T-helper 2 cell treated with Interferon-gamma antibody and Interleukin-4, amounts not matched to agents 100 ng/mL and 5 ng/mL, for 36 hours (primary cell): ENCODE measurements around the gene ZFP36L2. TPM values are rescaled to one million over a fixed set of nuclear protein-coding genes. Genes with fewer than 3 reads are reported as not detected.

ENCODE experiments used
- intact Hi-C: fragments of 100-400 bp; cut with micrococcal nuclease; formaldehyde crosslinking; loops from one replicate; pipeline ENCODE4 v1.15.1; 2023
- total RNA-seq: library from RNA; stranded (reverse); gene quantifications from 2 replicates; pipeline ENCODE4 v1.2.3, GENCODE V29; 2022

ZFP36L2 gene, protein sequence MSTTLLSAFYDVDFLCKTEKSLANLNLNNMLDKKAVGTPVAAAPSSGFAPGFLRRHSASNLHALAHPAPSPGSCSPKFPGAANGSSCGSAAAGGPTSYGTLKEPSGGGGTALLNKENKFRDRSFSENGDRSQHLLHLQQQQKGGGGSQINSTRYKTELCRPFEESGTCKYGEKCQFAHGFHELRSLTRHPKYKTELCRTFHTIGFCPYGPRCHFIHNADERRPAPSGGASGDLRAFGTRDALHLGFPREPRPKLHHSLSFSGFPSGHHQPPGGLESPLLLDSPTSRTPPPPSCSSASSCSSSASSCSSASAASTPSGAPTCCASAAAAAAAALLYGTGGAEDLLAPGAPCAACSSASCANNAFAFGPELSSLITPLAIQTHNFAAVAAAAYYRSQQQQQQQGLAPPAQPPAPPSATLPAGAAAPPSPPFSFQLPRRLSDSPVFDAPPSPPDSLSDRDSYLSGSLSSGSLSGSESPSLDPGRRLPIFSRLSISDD
- total RNA-seq: 133 and 135 TPM in 2 replicates

DNA sequence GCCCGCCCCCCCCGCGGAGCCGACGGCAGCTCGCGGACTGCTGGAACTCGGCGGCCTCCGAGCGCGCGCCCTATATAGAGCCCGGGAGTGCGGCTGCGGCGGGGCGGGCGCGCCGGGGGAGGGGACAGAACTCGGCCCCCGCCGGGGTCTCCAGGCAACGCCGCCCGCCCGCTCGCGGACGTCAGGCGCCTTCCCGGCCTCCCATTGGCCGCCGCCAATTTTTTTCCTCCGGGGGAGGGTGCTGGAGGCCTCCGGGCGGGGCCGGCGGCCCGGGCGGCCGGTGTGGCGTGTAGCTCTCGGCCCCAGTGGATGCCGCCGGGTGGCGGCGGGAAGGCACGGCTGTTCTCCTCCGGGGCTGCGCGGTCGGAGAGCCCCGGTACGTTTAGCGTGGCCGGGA lies at the start of gene ZFP36L2:
Gene ZFP36L2 (minus strand): TSS at position 49 of the 397 bp plus-strand sequence. CDS start 291 bp downstream, outside the sequence.
- intact Hi-C loops: loop anchor here (1.0 to 2.0 kb wide), 6 partner anchors 8 to 416 kb away; partner anchors contain the start of gene THADA

DNA sequence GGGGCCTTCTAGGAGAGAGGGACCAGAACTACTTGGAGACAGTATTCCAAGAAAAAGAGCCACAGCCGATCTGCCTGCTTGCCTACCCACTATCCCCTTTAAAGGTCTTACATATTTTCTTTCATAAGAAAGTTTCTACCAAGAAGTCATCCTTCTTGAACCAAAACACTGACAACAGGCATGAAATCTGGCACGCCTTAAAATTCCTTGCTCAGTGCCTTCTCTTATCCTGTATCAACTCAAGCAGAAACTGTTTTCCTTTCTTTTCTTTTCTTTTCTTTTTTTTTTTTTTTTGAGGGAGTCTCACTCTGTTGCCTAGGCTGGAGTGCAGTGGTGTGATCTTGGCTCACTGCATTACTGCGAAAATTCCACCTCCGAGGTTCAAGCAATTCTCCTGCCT lies 48.3 kb upstream of the ZFP36L2 start:
- intact Hi-C loops: no loop called here

DNA sequence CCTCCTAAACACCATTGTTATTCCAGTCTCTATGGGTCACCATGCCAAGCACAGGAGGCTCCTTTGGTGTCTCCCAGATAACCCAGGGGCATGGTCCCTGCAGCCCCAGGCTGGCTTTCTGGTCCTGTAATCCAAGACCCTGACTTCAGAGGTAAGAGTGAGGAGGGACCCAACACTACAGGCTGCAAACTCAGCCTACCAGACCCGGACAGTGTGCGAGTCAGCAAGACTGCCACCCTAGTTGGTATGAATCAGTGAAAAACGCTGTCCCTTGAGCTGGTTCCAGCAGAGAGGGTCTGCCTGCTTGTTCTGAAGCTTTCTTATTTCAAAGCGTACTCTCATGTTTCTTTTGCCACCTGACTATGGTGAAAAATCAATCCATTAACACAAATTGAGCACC lies 47.6 kb upstream of the ZFP36L2 start:
- intact Hi-C loops: no loop called here

DNA sequence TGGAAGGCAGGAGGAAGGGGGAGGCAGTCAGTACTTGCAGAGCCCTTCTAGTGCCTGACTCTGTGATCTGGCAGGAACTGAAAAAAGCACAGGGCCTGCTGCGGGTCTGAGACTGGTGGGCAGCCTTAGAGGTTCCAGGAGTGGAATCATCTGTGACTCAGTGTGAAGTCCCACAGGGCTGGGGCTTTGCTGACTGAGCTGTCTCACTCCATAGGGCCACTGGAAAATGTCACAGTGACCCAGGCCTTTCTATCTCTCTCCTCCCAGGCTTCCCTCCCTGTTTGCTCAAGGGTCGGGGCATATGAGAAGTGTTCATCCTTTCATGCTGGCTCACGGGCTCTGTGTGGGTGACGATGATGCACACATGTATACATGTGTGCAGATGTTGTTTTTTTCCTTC lies 47.1 kb upstream of the ZFP36L2 start:
- intact Hi-C loops: no loop called here

DNA sequence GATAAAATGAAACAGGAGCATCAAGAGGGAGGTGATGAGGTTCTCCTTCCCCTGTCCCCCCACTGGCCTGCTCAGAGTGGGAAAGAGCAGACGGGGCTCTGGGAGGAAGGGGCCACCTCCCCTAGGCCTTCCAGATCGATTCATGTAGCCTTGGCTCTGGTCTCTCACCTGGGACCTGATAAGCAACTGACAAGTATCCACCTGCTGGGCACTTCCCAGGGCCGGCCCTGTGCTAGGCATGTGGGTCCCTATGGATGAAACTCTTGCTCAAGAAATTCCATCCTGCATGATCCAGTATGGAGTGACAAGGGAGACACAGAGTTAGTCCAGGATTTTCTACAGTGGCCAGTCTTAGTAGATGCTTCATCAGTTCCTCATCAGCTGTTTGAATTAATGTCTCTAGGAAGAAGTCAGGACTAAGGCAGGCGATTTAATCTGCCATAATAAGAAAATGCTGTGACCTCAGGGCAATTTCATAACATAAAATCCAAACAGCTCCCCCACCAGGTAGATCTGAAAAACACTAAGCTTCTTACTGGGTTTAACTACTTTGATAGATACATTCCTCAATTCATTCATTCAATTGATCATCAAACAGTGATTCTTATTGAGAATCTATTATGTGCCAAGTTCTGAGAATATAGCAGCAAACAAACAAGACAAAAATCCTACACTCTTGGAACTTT lies 44.7 kb upstream of the ZFP36L2 start:
- intact Hi-C loops: no loop called here

DNA sequence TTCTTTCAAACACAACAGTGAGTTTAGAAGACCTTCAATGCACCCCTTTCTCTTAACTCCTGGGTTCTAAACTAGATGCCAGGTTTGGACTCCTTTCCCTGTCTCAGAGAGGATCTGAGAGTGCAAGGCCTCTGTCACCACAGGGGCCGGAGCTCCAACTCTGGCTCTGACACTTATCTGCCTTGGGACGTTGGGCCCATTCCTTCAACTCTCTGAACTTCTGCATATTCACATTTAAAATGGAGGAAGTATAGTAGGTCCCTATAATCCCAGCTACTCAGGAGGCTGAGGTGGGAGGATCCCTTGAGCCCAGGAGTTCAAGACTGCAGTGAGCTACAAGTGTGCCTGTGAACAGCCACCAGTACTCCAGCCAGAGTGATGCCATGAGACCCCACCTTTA lies 44.1 kb upstream of the ZFP36L2 start:
- intact Hi-C loops: no loop called here

DNA sequence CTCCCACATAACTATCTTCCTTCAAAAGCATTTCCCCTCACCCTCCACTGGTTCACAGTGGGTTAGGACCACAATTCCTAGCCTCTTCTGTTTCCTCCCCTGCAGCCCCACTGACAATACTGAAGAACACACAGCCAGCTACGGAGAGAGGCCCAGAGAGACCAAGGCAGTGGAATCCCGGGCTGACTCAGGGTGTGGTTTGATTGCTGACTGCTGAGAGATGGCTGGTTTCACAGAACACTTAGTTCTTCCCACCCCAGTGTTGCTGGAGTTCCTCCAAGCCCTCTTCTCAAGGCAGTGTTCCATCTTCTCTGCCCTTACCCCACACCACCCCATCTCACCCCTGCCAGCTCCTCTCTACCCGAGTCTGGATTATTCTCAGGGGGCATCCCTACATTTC lies 43.3 kb upstream of the ZFP36L2 start:
- intact Hi-C loops: no loop called here

DNA sequence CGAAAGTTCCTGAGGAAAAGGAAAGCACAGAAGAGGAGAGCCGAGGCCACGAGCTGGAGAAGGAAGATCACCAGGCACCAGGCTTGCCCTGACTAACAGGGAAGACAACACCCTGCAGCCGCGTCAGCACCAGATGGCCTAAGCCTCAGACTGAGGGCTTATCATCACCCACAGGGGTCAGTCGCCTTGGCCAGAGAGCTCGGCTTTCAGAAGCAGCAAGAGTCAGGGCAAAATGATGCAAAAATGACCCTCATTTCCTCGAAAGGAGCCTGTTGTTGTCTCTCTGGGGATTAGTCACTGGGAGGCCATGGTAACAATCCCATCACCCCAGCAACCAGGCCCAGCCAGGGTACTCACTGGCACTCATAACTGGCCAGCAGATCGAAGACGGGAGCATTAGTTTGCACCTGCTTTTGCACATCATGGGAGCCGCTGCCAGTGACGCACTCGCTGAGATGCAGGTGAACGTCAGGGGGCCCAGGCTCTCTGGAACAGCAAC lies 42.7 kb upstream of the ZFP36L2 start:
- intact Hi-C loops: no loop called here

DNA sequence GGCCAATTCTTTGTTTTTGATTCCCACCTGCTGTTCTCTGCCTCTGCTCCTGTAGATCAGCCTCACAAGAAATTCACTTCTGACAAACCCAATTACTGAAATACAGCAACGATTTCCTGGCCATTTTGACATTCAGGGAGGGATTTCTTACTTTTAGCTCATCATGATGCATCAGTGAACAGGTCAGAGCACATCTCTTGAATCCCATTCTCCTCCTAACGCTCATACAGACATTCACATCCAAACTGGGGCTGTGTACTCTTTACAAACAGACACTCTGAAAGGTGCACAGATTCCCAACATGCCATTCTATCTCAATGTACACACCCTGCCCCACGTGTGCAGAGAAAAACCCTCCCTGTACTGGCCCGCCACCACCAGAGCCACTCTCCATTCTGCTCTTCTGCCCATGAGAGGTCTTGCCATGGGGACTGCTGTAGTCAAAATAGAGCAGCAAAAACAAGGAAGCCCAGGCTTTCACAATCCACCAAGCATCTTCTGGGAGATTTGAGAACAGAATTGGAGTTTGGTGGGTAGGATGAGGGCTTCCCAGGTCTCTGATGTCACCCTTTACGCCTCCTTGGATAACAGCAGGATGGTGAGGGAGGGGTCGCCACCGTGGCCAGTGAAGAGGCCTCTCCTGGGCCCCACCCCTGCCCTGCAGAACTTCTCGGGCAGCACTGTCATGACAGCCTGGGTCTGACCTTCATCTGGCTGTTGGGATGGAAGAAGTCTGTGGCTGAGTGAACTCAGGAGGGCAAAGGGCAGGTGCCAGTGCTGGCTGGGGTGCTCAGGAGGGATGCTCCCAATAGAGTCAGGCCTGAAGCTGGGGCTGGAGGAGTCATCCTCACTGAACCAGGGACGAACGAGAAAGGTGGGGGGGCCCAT lies 41.9 kb upstream of the ZFP36L2 start:
- intact Hi-C loops: no loop called here

DNA sequence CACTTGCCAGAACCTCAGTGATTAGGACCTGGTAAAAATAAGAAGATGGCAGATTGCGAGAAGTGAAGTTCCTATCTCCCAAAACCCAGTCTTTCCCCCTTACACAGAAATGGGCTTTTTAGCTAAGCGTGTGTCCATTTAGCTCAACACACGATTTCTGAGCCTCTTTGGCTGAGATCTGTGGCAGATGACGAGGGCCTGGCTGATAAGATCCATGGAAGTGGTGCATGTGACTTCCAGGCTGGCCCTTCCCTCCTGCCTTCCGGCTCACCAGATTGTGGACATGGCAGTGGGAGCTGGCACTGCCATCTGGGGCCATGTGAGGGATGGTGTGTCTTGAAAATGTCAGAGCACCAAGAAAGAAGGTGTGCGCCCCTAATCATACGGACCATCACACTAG lies 41.0 kb upstream of the ZFP36L2 start:
- intact Hi-C loops: no loop called here

DNA sequence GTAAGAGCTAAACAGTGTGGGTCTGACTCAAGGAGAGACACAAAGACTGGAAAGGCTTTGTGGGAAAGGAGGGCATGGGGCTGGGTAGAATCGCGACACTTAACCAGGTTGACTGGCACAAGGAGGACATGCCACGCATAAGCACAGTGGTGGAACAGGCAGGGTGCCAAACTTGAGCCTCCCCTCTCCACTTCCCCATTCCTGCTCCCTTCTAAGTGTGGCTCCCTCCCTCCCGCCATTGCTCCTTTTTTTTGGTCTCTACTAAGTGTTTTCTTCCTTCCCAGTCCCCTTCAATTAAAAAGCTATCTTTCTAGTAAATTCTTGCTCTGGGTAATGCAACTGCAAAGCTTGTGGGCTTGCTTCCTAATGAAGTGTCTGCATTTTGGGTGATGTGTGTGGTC lies 40.3 kb upstream of the ZFP36L2 start:
- intact Hi-C loops: no loop called here

DNA sequence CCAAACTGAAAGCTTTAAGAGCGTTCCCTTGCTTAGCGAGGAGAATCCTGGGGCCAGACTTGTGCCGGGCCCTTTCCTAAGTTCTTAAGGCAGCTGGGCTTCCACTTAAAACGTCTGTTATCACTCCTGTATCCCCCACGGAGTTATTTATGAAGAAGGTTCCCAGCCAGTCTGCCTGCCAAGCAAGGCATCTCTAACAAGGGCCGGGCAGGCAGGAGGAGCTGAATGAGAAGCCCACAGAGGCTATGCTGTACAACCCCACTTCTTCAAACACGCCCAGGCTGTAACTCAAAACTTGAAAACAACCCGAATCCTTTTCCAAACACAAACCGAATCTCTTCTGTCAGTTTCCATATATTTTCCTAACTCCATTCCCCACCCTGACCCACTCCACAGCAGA lies 39.0 kb upstream of the ZFP36L2 start:
- intact Hi-C loops: no loop called here

DNA sequence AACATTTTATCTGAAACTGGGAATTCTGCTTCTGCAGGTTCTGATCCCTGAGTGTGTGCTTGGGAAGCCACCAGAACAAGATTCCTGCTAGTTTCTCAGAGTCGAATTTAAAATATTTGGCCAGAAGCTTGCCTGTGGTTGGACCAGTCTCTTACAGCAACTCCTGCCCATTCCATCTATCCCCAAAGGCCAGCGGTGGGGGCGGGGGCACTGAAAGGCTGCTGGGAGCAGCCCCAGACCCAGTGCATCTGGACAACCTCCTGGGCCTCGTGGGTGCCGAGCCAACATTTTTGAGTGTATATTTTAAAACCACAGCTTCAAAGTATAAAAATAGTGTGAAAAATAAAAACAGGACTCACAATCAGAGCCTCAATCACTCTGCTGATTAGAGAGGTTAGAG lies 38.6 kb upstream of the ZFP36L2 start:
- intact Hi-C loops: no loop called here

DNA sequence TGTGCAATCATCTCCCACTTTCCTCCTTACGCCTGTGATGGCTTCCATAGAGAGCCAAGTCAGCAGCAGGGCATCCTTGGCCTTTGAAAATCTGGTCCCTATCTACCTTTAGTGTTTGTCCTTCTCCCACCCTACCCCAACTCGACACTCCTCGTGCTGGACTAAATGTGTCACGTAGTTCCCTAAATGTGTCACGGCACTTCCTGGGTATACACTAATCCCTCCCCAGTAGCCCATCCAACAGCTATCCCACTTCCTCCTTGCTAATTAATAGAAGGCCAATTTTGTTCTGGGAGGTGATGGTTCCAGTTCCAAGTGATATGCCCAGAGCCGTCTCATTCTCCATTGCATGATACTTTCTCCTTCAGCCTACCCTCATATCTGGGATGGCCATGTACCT lies 36.5 kb upstream of the ZFP36L2 start:
- intact Hi-C loops: no loop called here

DNA sequence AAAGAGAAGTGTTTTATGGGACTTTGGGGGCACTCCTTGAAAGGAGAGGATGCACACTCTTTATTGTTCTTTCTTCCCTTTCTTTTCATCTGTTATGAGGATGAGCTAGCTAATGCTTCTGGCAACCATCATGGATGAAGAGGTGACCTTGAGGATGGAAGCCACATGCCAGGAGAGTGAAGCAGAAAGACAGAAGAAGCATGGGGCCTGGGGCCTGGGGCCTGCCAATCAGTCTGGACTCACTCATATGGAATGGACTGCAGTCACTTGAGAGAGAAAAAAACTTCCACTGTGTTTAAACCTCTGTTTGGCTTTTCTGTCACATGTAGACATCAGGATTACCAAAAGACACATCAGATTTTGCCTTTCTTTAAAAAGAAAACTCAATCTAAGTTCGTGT lies 35.8 kb upstream of the ZFP36L2 start:
- intact Hi-C loops: no loop called here

DNA sequence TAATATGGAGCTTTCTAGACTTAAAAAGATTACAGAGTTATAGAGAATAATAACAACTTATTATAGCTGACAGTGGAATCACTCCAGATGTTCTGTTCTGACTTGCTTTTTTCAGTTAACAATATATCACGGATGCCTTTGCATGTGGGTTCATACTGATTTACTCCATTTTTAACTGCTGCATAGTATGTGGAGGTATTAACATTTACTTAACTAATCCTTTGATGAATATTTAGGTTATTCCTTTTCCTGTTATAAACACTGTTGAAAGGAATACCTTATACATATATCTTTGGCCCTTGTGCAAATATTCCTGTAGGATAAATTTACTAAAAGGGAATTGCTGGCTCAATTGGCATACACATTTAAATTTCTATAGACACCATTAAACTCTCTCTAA lies 33.1 kb upstream of the ZFP36L2 start:
- intact Hi-C loops: no loop called here

DNA sequence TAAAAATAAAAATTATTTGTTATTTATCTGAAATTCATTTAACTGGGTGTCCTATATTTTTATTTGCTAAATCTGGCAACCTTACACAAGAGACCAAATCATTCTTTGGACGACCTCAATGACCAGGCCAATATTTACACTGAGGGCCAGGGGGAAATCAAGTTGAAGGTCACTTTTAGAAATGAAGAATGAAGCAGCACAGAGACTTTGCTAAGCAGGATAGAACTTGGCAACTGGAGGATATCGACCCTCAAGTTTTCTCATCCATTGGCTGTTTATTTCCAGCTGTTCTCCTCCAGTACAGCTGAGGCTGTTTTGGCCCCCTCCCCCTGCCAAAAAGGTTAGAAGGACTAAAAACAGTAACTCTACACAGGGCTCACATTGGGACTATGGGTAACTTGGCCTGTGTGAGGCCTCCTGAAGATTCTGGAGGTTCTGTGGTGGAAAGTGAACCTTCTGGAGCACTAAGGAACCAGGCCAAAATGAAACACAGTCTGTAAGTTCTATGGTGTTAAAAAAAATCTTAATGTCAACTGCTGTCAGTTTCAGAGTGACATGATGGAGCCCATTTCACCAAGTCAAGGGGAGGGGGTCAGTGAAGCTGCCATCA lies 32.2 kb upstream of the ZFP36L2 start:
- intact Hi-C loops: no loop called here

DNA sequence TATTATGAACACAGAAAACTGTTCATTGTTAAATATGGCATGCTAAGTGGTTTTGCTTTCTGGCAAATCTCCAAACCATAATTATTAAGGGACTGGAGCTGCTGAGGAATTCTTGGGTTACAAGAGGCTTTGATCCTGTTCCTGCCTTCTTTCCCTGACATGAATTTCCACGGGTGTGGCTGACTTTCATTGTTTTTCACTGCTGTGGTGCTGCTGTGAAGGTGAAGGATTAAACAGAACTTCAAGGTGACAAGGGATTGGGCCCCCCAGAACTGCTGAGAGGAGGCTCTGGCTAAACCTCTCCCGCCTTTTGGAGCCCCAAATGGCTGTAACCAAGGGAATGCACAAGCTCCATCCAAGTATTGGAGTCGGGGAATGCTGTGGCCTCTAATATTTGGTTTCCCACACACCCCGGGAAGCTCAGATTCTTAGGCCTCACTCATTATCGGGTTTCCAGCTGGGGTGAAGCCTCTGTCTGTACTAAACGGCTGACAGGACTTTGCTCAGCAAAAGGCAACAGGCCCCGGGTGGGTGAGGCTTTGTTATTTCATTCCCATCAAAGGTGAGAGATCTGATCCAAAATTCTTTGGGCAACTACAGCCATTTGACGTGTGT lies 29.0 kb upstream of the ZFP36L2 start:
- intact Hi-C loops: no loop called here

DNA sequence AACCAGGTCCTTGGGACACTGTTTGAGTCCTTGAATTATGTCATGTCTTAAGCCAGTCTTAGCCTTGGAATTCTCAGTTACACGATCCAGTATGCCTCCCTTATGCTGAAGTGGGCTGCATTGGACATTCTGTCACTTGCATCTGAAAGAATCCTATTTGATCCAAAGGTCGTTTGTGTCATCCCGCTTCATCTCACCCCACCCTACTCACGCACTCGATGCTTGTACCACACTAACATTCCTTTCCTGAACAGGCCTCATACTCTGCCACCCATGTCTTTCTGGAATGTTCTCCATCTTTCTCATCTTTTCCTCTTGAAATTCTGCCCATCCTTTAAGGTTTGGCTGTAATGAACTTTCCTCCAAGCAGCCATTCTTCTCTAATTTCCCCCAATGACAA lies 27.9 kb upstream of the ZFP36L2 start:
- intact Hi-C loops: no loop called here

DNA sequence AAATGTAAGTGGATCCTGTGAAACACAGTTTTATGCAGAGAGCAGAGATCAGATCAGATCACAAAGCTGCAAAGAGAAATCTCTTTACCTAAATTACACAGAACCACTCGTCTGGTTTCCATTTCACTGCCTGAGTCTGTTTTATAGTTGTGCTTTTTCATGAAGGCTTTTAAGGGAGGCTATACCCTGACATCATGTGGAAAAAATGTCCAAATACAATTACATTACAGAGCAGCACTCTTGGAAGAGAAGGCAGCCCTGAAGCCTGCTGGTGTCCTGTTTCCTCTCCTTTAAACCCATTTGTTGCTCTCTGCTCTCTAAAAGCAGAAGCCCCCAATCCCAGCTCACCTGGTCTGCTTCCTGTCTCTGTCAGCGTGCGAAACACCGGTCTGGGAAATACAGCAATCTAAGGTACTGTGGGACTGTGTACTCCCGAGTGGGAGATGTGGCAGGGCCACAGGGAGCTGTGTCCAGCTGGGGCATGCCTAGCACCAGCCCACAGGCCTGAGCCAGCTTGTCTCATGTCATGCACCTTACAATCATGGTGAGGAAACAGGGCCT lies 24.8 kb upstream of the ZFP36L2 start:
- intact Hi-C loops: no loop called here
